Endodermal cell (in vitro differentiated cells): ENCODE data around the gene PTCD1. TPM values are rescaled to one million over a fixed set of nuclear protein-coding genes. Genes with fewer than 3 reads are reported as not detected.

Experiments used
- DNase-seq: peaks from one replicate; pipeline ENCODE4 v3.0.0-alpha.2; 2017
- H3K27ac ChIP-seq: 2 replicates; pipeline ENCODE4 v1.5.1; 2013; ENCODE audit warnings: mild to moderate bottlenecking, low read depth, low read length, moderate library complexity
- H3K27me3 ChIP-seq: 2 replicates; pipeline ENCODE4 v1.6.1; 2013; ENCODE audit warnings: mild to moderate bottlenecking, low read length, moderate library complexity; ENCODE audit not compliant: insufficient read depth, control insufficient read depth, poor library complexity, severe bottlenecking
- H3K36me3 ChIP-seq: 2 replicates; pipeline ENCODE4 v1.7.0; 2013; ENCODE audit warnings: mild to moderate bottlenecking, low read length, moderate library complexity; ENCODE audit not compliant: control insufficient read depth, insufficient read depth
- H3K4me1 ChIP-seq: one replicate; pipeline ENCODE4 v1.7.0; 2013; ENCODE audit warnings: low read length; ENCODE audit not compliant: control insufficient read depth, insufficient read depth
- H3K4me3 ChIP-seq: 2 replicates; pipeline ENCODE4 v1.5.1; 2013; ENCODE audit warnings: mild to moderate bottlenecking, low read length, moderate library complexity
- H3K9ac ChIP-seq: 2 replicates; pipeline ENCODE4 v1.6.1; 2013; ENCODE audit warnings: mild to moderate bottlenecking, low read length, moderate library complexity; ENCODE audit not compliant: poor library complexity, severe bottlenecking; ENCODE audit errors: extremely low read depth
- H3K9me3 ChIP-seq: 2 replicates; pipeline ENCODE4 v1.6.1; 2013; ENCODE audit warnings: mild to moderate bottlenecking, low read length, moderate library complexity; ENCODE audit not compliant: control insufficient read depth
- H3K27ac Mint-ChIP-seq: 2 replicates; pipeline ENCODE4 v1.8.0; 2020; ENCODE audit warnings: mixed read lengths
- H3K27me3 Mint-ChIP-seq: 2 replicates; pipeline ENCODE4 v1.8.0; 2021; ENCODE audit warnings: mild to moderate bottlenecking, mixed read lengths; ENCODE audit not compliant: insufficient read depth
- H3K36me3 Mint-ChIP-seq: 2 replicates; pipeline ENCODE4 v1.8.0; 2020; ENCODE audit warnings: low read depth, mixed read lengths
- H3K4me1 Mint-ChIP-seq: 2 replicates; pipeline ENCODE4 v1.8.0; 2020; ENCODE audit warnings: mixed read lengths
- H3K4me3 Mint-ChIP-seq: 2 replicates; pipeline ENCODE4 v1.8.0; 2020; ENCODE audit warnings: mild to moderate bottlenecking, moderate library complexity, mixed read lengths
- H3K9me3 Mint-ChIP-seq: 2 replicates; pipeline ENCODE4 v1.8.0; 2020; ENCODE audit warnings: mild to moderate bottlenecking, mixed read lengths
- whole genome bisulfite sequencing, 2 experiments: methylation state at CpG; one replicate each; pipeline versions ENCODE4 v1.1.5 to v1.1.7; 2013; ENCODE audit warnings: missing lambda C conversion rate in 2 of 2, mixed read lengths in 1 of 2; ENCODE audit not compliant: insufficient coverage in 1 of 2, insufficient read length in 1 of 2; 5-methylcytosine and 5-hydroxymethylcytosine counted together
- total RNA-seq, 2 donors: library from RNA; stranded (reverse); fragmentation: NEBNext Ultra II Directional in 1 of 2; extraction: Animal tissue kit (Norgen Biotek cat#: 25700) in 1 of 2; gene quantifications; 2 replicates in 1 of 2; 3 replicates in 1 of 2; pipeline ENCODE4 v1.2.1, GENCODE V29; 2021
- TF ChIP-seq, protein P1 (sequence below): fragments of 200-600 bp; sonication (generic); conservative IDR thresholded peaks from 2 replicates; pipeline ENCODE4 v1.5.0; 2021; ENCODE audit warnings: antibody characterized with exemption, mild to moderate bottlenecking

PTCD1 gene
- total RNA-seq, 2 donors from 2014 or later = 11.9 to 12.5 TPM

DNA sequence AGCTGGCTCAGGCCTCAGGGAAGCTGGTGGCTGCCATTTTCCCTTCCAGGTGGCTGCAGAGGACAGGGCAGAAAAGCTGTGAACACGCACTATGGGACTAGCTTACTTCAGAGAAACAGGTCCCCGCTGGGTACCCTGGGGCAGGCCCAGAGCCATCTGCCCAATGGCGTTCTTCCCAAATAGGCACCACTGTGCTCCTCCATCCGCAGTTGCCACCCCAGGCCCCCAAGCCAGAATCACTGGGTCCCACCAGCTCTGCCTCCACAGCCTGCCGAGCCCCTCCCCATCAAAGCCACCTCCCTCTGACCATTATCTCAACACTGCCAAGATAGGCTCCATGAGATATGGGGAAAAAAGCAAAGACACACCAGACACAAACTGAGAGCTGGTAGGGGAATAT lies 18.4 kb downstream of the PTCD1 start:
- Mint-ChIP-seq H3K9me3 (peaks cover 2% of the 10 kb centered on the region), H3K36me3 (peaks cover 90% of the 10 kb centered on the region), H3K4me3 (no peak overlapping the region), H3K4me1 (no peaks in the 10 kb centered on the region), H3K27me3 (no peaks in the 10 kb centered on the region), H3K27ac (peak overlapping the region; percentile 21)
- H3K27me3 ChIP-seq = no peaks in the 10 kb centered on the region
- no peaks in the 10 kb centered on the region for H3K4me1 ChIP-seq
- WGBS, 2 experiments = 91 to 96% methylated on average over 4 to 5 of the region's 5 CpGs
- H3K36me3 ChIP-seq = peaks cover 87% of the 10 kb centered on the region
- no peak for DNase-seq
- no peak overlapping the region for H3K27ac ChIP-seq
- TF ChIP-seq, protein P1, sequence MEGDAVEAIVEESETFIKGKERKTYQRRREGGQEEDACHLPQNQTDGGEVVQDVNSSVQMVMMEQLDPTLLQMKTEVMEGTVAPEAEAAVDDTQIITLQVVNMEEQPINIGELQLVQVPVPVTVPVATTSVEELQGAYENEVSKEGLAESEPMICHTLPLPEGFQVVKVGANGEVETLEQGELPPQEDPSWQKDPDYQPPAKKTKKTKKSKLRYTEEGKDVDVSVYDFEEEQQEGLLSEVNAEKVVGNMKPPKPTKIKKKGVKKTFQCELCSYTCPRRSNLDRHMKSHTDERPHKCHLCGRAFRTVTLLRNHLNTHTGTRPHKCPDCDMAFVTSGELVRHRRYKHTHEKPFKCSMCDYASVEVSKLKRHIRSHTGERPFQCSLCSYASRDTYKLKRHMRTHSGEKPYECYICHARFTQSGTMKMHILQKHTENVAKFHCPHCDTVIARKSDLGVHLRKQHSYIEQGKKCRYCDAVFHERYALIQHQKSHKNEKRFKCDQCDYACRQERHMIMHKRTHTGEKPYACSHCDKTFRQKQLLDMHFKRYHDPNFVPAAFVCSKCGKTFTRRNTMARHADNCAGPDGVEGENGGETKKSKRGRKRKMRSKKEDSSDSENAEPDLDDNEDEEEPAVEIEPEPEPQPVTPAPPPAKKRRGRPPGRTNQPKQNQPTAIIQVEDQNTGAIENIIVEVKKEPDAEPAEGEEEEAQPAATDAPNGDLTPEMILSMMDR = no peak
- H3K4me3 ChIP-seq = no peak overlapping the region
- no peak overlapping the region for H3K9ac ChIP-seq
- no peaks in the 10 kb centered on the region for H3K9me3 ChIP-seq

DNA sequence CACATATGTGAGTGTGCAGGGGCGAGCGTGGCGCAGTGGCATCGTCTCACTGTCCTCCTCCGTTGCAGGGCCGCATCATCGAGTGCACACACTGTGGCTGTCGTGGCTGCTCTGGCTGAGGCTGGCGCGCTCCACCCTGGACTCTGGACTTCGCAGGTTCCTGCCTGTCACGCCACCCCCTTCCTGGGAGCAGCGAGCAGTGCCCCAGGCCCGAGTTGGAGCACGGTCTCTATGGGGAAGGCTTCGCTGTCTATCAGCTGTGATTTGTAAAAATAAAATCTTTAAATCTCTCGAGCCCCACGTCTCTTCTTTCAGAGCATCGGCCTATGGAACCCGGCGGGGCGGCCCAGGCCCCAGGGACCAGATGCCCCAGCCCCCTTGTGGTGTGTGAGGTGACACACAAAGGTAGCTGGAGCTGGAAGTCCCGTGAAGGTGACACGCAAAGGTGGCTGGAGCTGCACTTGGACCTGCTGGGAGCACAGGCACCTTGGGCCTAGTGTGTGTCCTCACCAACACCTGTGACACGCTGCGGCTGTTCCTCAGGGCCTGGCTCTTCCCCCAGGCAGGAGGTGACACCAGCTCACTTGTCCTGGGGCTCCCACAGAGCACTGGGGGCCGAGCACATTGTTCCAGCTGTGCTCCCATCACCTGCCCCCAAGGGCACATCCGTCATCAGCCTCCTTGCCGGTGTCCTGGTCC lies 19.1 kb downstream of the PTCD1 start:
- Mint-ChIP-seq H3K27me3 (no peaks in the 10 kb centered on the region), H3K36me3 (peaks cover 90% of the 10 kb centered on the region), H3K4me3 (no peak overlapping the region), H3K27ac (peak overlapping the region; percentile 21), H3K4me1 (no peaks in the 10 kb centered on the region), H3K9me3 (peaks cover 8% of the 10 kb centered on the region)
- 94 to 95% methylated on average over 17 to 29 of the region's 29 CpGs for WGBS, 2 experiments
- no peak for DNase-seq
- H3K4me3 ChIP-seq = no peak overlapping the region
- no peak overlapping the region for H3K27ac ChIP-seq
- peaks cover 7% of the 10 kb centered on the region for H3K9me3 ChIP-seq
- H3K9ac ChIP-seq = no peak overlapping the region
- TF ChIP-seq, protein P1 = peak; percentile 36
- peaks cover 87% of the 10 kb centered on the region for H3K36me3 ChIP-seq
- no peaks in the 10 kb centered on the region for H3K27me3 ChIP-seq
- H3K4me1 ChIP-seq = no peaks in the 10 kb centered on the region

DNA sequence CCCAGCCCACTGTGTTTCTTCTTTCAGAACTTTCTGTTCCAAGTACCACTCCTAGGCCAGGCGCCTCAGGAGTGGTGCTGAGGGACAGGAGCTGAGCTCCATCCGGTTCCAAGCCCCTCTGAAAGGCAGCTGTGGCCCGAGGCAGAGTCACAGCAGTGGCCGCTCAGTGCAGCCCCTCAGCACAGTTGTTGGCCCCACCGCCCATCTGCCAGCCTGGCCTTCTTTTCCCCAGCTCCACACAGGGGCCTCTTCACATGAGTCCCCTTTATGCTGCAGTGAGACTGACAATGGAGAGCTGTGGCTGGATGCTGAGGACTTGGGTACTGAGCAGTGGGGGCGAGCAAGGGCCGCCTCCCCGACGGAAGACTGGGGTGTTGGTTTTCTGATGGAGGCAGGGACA lies 20.3 kb downstream of the PTCD1 start:
- H3K27me3 ChIP-seq = no peaks in the 10 kb centered on the region
- no peak overlapping the region for H3K27ac ChIP-seq
- Mint-ChIP-seq H3K36me3 (peaks cover 88% of the 10 kb centered on the region), H3K4me1 (no peaks in the 10 kb centered on the region), H3K9me3 (peaks cover 8% of the 10 kb centered on the region), H3K27me3 (no peaks in the 10 kb centered on the region), H3K4me3 (no peak overlapping the region), H3K27ac (no peak overlapping the region)
- peaks cover 9% of the 10 kb centered on the region for H3K9me3 ChIP-seq
- TF ChIP-seq, protein P1 = no peak
- peaks cover 87% of the 10 kb centered on the region for H3K36me3 ChIP-seq
- 95% methylated on average over 6 to 9 of the region's 9 CpGs for WGBS, 2 experiments
- H3K4me3 ChIP-seq = no peak overlapping the region
- no peaks in the 10 kb centered on the region for H3K4me1 ChIP-seq
- no peak overlapping the region for H3K9ac ChIP-seq
- DNase-seq = no peak
